GM10266 (cell line): ENCODE results near the gene WTAP.
"Not testable (repeated sequence)": the region's sequence is repeated elsewhere in the genome, so short reads cannot be mapped to it uniquely, and the experiment has no call there.

Experiments used
- DNase-seq: peaks from one replicate; pipeline ENCODE4 v3.0.0; 2012; ENCODE audit errors: extremely low spot score
- TF ChIP-seq, protein P1 (sequence below): IDR thresholded peaks from 2 replicates; pipeline ENCODE4 v1.5.1; 2012; ENCODE audit warnings: mild to moderate bottlenecking, low read depth; ENCODE audit not compliant: control insufficient read depth, insufficient read depth; ENCODE audit errors: missing control alignments

Gene WTAP

DNA sequence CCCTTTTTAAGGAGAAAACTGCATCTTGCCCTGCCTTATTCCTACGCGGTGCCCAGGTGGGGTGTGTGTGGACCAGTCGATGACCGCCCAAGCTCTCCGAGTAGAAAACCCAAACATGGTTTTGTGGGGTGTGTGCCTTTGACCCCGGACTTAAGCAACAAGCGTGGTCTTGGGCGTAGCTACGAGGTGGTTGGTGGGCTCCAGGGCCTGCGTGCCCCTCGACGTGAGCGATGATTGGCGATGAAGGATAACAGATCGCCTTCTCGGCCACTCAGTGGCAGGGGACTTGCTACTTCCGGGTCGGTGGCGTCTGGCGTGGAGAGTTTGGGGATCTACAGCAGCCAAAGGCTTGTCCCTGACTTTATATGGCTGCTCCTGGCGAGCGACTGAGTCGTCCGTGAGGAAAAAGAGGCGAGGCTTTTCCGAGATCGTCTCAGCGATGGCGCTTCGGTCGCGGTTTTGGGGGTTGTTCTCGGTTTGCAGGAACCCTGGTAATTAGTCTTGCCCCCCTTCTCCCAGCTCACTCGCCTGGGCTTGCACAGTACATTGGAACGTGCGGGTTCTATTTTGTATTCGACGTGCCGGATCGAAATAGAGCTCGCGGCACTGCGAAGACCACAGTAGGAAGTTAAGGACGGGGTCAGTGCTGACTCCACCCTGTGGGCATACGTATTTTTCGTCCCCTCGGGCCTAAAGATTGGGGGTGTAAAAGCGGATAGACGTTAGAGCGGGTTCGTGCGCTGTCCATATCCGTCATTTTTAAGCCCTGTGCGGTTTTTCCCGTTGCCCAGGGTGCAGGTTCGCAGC, 63.0 kb downstream of the WTAP start, which contains the start of gene MRPL18:
Gene MRPL18, plus strand, starts transcription at position 319 of the 807 bp plus-strand sequence. Its CDS starts 121 bp downstream, at position 440.
- TF ChIP-seq, protein P1, sequence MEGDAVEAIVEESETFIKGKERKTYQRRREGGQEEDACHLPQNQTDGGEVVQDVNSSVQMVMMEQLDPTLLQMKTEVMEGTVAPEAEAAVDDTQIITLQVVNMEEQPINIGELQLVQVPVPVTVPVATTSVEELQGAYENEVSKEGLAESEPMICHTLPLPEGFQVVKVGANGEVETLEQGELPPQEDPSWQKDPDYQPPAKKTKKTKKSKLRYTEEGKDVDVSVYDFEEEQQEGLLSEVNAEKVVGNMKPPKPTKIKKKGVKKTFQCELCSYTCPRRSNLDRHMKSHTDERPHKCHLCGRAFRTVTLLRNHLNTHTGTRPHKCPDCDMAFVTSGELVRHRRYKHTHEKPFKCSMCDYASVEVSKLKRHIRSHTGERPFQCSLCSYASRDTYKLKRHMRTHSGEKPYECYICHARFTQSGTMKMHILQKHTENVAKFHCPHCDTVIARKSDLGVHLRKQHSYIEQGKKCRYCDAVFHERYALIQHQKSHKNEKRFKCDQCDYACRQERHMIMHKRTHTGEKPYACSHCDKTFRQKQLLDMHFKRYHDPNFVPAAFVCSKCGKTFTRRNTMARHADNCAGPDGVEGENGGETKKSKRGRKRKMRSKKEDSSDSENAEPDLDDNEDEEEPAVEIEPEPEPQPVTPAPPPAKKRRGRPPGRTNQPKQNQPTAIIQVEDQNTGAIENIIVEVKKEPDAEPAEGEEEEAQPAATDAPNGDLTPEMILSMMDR, result no peak
- peak; percentile 95 for DNase-seq

GRCh38 chr6:159790956-159791598, 63.8 kb downstream of the WTAP start:
- no peak for DNase-seq
- TF ChIP-seq, protein P1, result no peak

DNA sequence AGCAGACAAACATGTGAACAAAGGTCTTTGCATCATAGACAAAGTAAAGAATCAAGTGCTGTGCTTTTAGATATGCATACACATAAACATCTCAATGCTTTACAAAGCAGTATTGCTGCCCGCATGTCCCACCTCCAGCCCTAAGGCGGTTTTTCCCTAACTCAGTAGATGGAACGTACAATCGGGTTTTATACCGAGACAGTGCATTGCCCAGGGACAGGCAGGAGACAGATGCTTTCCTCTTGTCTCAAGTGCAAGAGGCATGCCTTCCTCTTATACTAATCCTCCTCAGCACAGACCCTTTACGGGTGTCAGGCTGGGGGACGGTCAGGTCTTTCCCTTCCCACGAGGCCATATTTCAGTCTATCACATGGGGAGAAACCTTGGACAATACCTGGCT, 67.7 kb downstream of the WTAP start:
- DNase-seq, result not testable (repeated sequence)

DNA sequence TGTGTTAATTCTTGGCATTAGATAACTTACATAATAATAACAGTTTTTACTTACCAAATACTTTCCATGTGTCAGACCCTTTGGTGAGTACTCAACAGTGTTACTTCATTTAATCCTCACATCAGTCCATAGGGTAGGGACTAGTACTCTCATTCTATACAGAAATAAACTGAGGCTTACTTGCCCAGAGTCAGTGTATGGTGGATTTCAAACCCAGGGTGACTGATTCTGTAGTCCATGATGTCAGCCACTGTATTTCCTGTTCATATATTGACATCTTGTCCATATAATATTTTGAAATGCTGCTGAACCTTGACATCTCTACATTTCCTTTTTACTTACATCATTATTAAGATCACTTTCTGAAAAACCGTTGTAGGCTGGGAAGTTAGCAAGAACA, 70.2 kb downstream of the WTAP start:
- TF ChIP-seq, protein P1, result no peak
- no peak for DNase-seq

DNA sequence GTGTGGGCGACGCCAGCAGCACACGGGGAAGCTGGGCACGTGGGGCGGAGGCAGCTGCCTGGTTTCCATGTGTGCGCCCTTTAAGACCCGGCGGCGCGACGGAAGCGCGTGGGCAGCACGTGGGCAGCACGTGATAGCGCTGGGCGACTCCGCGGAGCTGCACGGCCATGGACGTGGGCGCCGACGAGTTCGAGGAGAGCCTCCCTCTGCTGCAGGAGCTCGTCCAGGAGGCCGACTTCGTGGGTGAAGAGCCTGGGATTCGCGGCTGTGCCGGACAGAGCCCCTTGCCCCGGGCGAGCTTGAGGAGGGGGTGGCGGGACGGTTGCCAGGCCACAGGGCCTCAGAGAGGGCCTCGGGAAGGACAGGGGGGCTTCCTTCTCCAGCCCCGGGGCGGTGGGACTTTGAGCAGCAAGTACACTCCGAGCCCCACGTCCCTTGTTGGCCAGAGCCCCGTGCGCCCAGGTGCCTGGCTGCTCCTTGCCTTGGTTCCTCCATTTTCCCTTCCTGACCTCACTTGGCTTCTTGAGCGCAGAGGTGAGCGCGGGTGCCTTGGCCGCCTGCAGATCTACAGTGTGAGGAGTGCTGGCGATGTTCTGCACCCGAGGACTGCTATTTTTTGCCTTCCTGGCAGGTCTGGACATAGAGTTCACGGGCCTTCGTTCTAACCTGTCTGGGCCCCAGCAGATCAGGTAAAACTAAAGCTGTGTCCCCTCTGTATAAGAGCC, 73.0 kb downstream of the WTAP start, which contains the start of gene PNLDC1:
Gene PNLDC1, plus strand, starts transcription at position 136 of the 725 bp plus-strand sequence. Its CDS starts 32 bp downstream, at position 168.
- DNase-seq, result no peak
- TF ChIP-seq, protein P1, result no peak

DNA sequence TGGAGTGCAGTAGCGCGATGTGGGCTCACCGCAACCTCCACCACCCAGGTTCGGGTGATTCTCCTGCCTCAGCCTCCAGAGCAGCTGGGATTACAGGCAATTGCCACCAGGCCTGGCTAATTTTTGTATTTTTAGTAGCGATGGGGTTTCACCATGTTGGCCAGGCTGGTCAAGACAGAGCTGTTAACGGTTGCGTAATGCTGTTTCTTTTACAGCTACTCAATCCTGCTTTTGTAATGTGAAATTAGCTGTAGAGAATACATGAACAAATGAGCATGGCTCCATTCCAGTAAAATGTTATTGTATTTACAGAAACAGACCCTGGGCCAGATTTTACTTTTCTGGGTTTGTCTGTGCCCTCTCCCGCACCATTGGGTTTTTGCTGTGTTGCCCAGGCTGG, 74.6 kb downstream of the WTAP start:
- TF ChIP-seq, protein P1, result no peak

GRCh38 chr6:159804504-159804903, 77.2 kb downstream of the WTAP start:
- TF ChIP-seq, protein P1, result no peak
- DNase-seq, result no peak

More for the DNA sequence above, 74.6 kb downstream of the WTAP start:
- DNase-seq, result no peak
